Measurements from ENCODE around the gene POLR2I. TPM values are rescaled to one million over a fixed set of nuclear protein-coding genes. Genes with fewer than 3 reads are reported as not detected.

The POLR2I gene
- total RNA-seq, 1 experiment from 2014 or later: 146 TPM

GRCh38 chr19:36112678-36113077 is 2.0 kb downstream of the POLR2I start:
- Mint-ChIP-seq H3K36me3 (ENCODE audit: insufficient read depth in 1 of 3, low read depth in 3 of 3) (peaks cover 18 to 44% (median 36%) of the 10 kb centered on the region in 3 experiments; a peak in 6 of 7 replicates), H3K4me3 (peak overlapping the region; percentile 58 to 95), H3K4me1 (peaks cover 35 to 47% of the 10 kb centered on the region in 2 experiments), H3K9me3 (no peaks in the 10 kb centered on the region; a peak in 1 of 5 replicates), H3K27ac (no peak overlapping the region), H3K27me3 (ENCODE audit: low read depth) (peaks cover 3% of the 10 kb centered on the region; the same call in 1 of the 2 replicates)
- H2BK20ac ChIP-seq (ENCODE audit: low read depth, low read length, poor library complexity, severe bottlenecking): no peak overlapping the region
- H2BK120ac ChIP-seq (ENCODE audit: low read depth, low read length, poor library complexity, severe bottlenecking): no peak overlapping the region
- H2BK12ac ChIP-seq (ENCODE audit: insufficient read length, low read depth, low read length): no peak overlapping the region
- H4K91ac ChIP-seq (ENCODE audit: insufficient read length, low read depth, low read length): no peak overlapping the region
- H3K9me3 ChIP-seq (ENCODE audit: control insufficient read depth, low read depth, low read length): no peaks in the 10 kb centered on the region
- H4K20me1 ChIP-seq (ENCODE audit: control insufficient read depth, insufficient read depth, insufficient read length): no peaks in the 10 kb centered on the region
- H3T11ph ChIP-seq (ENCODE audit: low read length): no peak overlapping the region
- H3K4me1 ChIP-seq (ENCODE audit: insufficient read depth, low read length): peaks cover 2% of the 10 kb centered on the region; the same call in 1 of the 2 replicates
- no peak overlapping the region for H4K8ac ChIP-seq (replicated peaks; ENCODE audit: insufficient read length, low read depth, low read length)
- H3K79me2 ChIP-seq (ENCODE audit: insufficient read depth, low read length): no peaks in the 10 kb centered on the region; the same call in 1 of the 2 replicates
- no peak overlapping the region for H3K4ac ChIP-seq (ENCODE audit: low read depth, low read length)
- H2AK5ac ChIP-seq (ENCODE audit: insufficient read length, low read length): no peak overlapping the region
- no peak for TF ChIP-seq CTCF (conservative IDR thresholded peaks at IDR 0.05)
- WGBS (ENCODE audit: extremely low coverage, insufficient read length, low lambda C conversion rate): no CpG with 5 or more reads among the region's 10 CpGs
- no peak overlapping the region for H4K5ac ChIP-seq (ENCODE audit: insufficient read length, low read depth, low read length)
- H3K4me2 ChIP-seq (ENCODE audit: insufficient read depth, insufficient read length, low read length): no peak overlapping the region
- H3K56ac ChIP-seq (ENCODE audit: insufficient read length, low read depth, low read length): no peak overlapping the region
- H3K23ac ChIP-seq (ENCODE audit: insufficient read length, low read depth, low read length): no peak overlapping the region
- H3K23me2 ChIP-seq (ENCODE audit: insufficient read length, low read depth, low read length, poor library complexity, severe bottlenecking): peaks cover 14% of the 10 kb centered on the region
- H3K27me3 ChIP-seq (ENCODE audit: insufficient read depth, low read length): no peaks in the 10 kb centered on the region
- H3K9ac ChIP-seq (ENCODE audit: extremely low read depth, insufficient read length, low read length): no peak overlapping the region
- no peak overlapping the region for H2BK15ac ChIP-seq (ENCODE audit: low read depth, low read length)
- H3K79me1 ChIP-seq (ENCODE audit: insufficient read depth, low read depth, low read length, poor library complexity, severe bottlenecking): no peaks in the 10 kb centered on the region
- no peak overlapping the region for H3K18ac ChIP-seq (ENCODE audit: insufficient read length, low read depth, low read length)
- no peak overlapping the region for H2AFZ ChIP-seq (ENCODE audit: low read length)
- H3K27ac ChIP-seq (ENCODE audit: insufficient read length, low read depth, low read length): no peak overlapping the region
- no peak for DNase-seq
- H3K14ac ChIP-seq (ENCODE audit: insufficient read depth, low read length): no peak overlapping the region
- H2BK5ac ChIP-seq (ENCODE audit: insufficient read length, low read length): no peak overlapping the region

Measured in H9 (cell line).